GM12875 (cell line): Measurements from ENCODE around the gene PCDHGA2.

Experiments used
- H3K4me3 ChIP-seq: one replicate; pipeline ENCODE4 v1.5.1; 2011; ENCODE audit warnings: low read depth, low read length, control low read depth
- CTCF ChIP-seq: IDR thresholded peaks from 2 replicates; pipeline ENCODE4 v1.5.1; 2011; ENCODE audit warnings: low read depth, mild to moderate bottlenecking, control low read depth, inconsistent platforms, low read length, moderate library complexity, borderline replicate concordance; ENCODE audit not compliant: insufficient read depth

PCDHGA2 gene

DNA sequence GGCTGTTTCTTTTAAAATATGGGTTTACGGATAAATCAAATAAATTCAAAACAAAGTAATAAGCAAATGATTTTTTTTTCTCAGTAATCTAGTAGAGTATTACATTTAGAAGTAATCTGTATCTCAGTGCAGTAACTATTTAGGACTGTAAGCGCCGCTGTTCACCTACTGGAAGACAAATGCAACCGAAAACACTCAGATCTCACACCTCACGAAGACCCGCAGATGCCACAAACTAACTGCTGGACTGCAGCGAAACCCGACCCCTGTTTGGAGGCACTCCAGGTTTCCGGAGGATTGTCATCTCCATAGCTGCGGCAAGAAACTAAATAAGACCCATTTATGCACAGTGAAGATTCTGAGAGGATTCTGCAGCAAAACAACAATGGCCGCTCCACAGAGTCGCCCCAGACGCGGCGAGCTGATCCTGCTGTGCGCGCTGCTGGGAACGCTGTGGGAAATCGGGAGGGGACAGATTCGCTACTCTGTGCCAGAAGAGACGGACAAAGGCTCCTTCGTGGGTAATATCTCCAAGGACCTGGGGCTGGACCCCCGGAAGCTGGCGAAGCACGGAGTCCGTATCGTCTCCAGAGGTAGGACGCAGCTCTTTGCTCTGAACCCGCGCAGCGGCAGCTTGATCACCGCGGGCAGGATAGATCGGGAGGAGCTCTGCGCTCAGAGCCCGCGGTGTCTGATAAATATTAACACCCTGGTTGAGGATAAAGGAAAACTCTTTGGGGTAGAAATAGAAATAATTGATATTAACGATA, 54.1 kb downstream of the PCDHGA2 start, which contains the start of gene PCDHGA8:
TSS of gene PCDHGA8 (plus strand) at position 205 of the 770 bp plus-strand sequence. CDS start at position 386, 181 bp downstream.
- no peak within 1 kb of the TSS for H3K4me3 ChIP-seq

More for the DNA sequence above, 54.1 kb downstream of the PCDHGA2 start, which contains the start of gene PCDHGA8:
- TF ChIP-seq CTCF = peak; percentile 8; the same call in 1 of the 2 replicates
